B cell (primary cell): Measurements from ENCODE around the gene NAB2. TPM values are rescaled to one million over a fixed set of nuclear protein-coding genes. Genes with fewer than 3 reads are reported as not detected.

Source experiments
- ATAC-seq: fragments of 200-7000 bp; cut with Tn5 transposase; one replicate; pipeline ENCODE4 v1.10.0; 2021; ENCODE audit warnings: low read depth, mild to moderate bottlenecking, moderate number of reproducible peaks, moderate library complexity
- CTCF ChIA-PET: fragments of 350-600 bp; sonication (Branson Sonifier 250); formaldehyde crosslinking; loops from one replicate; lab custom pipeline; 2021; ENCODE audit warnings: antibody characterized with exemption, inconsistent platforms; lab: Charles Lee
- POLR2A ChIA-PET: fragments of 350-600 bp; sonication (Branson Sonifier 250); formaldehyde crosslinking; loops from one replicate; lab custom pipeline; 2021; ENCODE audit warnings: antibody characterized with exemption; lab: Charles Lee
- DNase-seq: peaks from one replicate; pipeline ENCODE4 v3.0.0; 2013
- H2AFZ ChIP-seq: 2 replicates; pipeline ENCODE4 v1.6.1; 2012; ENCODE audit warnings: mild to moderate bottlenecking, low read depth, low read length; ENCODE audit not compliant: insufficient read depth, poor library complexity, severe bottlenecking
- H3K27ac ChIP-seq, 2 donors: 1 replicate in 1 of 2; 2 replicates in 1 of 2; pipeline ENCODE4 v1.5.1; 2012 to 2013; ENCODE audit warnings: low read length in 2 of 2, mild to moderate bottlenecking in 2 of 2, moderate library complexity in 1 of 2
- H3K27me3 ChIP-seq, 4 experiments: fragments of 200-600 bp in 1 of 4; sonication (generic) in 1 of 4; replicated peaks in 1 of 4; 1 replicate in 2 of 4; 2 replicates in 2 of 4; pipeline versions ENCODE4 v1.6.1 to v1.7.0; 2013 to 2016; ENCODE audit warnings: low read length in 3 of 4, mild to moderate bottlenecking in 2 of 4, mixed read lengths in 1 of 4, moderate library complexity in 1 of 4; ENCODE audit not compliant: insufficient read depth in 4 of 4, control insufficient read depth in 3 of 4; ENCODE audit errors: control extremely low read depth in 1 of 4
- H3K36me3 ChIP-seq, 2 experiments: replicated peaks in 1 of 2; 1 replicate in 1 of 2; 2 replicates in 1 of 2; pipeline versions ENCODE4 v1.6.1 to v1.7.1; 2013; ENCODE audit warnings: low read length in 1 of 2; ENCODE audit not compliant: insufficient read depth in 2 of 2, control insufficient read depth in 1 of 2; ENCODE audit errors: control extremely low read depth in 1 of 2, extremely low read depth in 1 of 2
- H3K4me1 ChIP-seq, 2 donors: fragments of 200-600 bp in 1 of 2; sonication (generic) in 1 of 2; 1 replicate in 1 of 2; 2 replicates in 1 of 2; pipeline versions ENCODE4 v1.5.1 to v1.6.1; 2013 to 2017; ENCODE audit warnings: low read length in 2 of 2; ENCODE audit not compliant: control insufficient read depth in 2 of 2, insufficient read depth in 2 of 2
- H3K4me2 ChIP-seq: replicated peaks from 2 replicates; pipeline ENCODE3; 2012; ENCODE audit warnings: mild to moderate bottlenecking, low read depth, low read length; ENCODE audit not compliant: poor library complexity, severe bottlenecking
- H3K4me3 ChIP-seq, 5 experiments: fragments of 200-600 bp in 1 of 5; sonication (generic) in 1 of 5; 1 replicate in 3 of 5; 2 replicates in 2 of 5; pipeline versions ENCODE4 v1.5.1 to v1.7.0; 2011 to 2016; ENCODE audit warnings: low read length in 4 of 5, mild to moderate bottlenecking in 4 of 5, low read depth in 2 of 5, control low read depth in 1 of 5, moderate library complexity in 1 of 5; ENCODE audit not compliant: insufficient read depth in 1 of 5; ENCODE audit errors: control extremely low read depth in 1 of 5, extremely low read depth in 1 of 5
- H3K79me2 ChIP-seq: fragments of 200-600 bp; sonication (generic); one replicate; pipeline ENCODE4 v1.6.0; 2016; ENCODE audit warnings: low read length; ENCODE audit not compliant: control insufficient read depth, insufficient read depth
- H3K9ac ChIP-seq: fragments of 200-600 bp; sonication (generic); 2 replicates; pipeline ENCODE4 v1.6.1; 2017; ENCODE audit warnings: mild to moderate bottlenecking, low read length, moderate library complexity
- H3K9me3 ChIP-seq, 3 donors: one replicate each; pipeline versions ENCODE4 v1.6.1 to v1.7.1; 2013; ENCODE audit warnings: low read length in 2 of 3; ENCODE audit not compliant: control insufficient read depth in 2 of 3, insufficient read depth in 1 of 3; ENCODE audit errors: control extremely low read depth in 1 of 3
- H4K20me1 ChIP-seq: 2 replicates; pipeline ENCODE4 v1.6.0; 2012; ENCODE audit warnings: mild to moderate bottlenecking, low read length; ENCODE audit not compliant: insufficient read depth, control insufficient read depth, poor library complexity, severe bottlenecking
- H3K27ac Mint-ChIP-seq: one replicate; pipeline ENCODE4 v1.8.0; 2021; ENCODE audit warnings: mixed read lengths
- H3K27me3 Mint-ChIP-seq: one replicate; pipeline ENCODE4 v1.8.0; 2021; ENCODE audit warnings: mixed read lengths
- H3K4me1 Mint-ChIP-seq: one replicate; pipeline ENCODE4 v1.8.0; 2021; ENCODE audit warnings: mixed read lengths
- H3K4me3 Mint-ChIP-seq: one replicate; pipeline ENCODE4 v1.8.0; 2021; ENCODE audit warnings: mixed read lengths
- H3K9me3 Mint-ChIP-seq: one replicate; pipeline ENCODE4 v1.8.0; 2022; ENCODE audit warnings: mixed read lengths; ENCODE audit not compliant: insufficient read depth
- EZH2 ChIP-seq: IDR thresholded peaks from 2 replicates; pipeline ENCODE4 v1.6.1; 2012; ENCODE audit warnings: borderline replicate concordance, low read depth, mild to moderate bottlenecking, moderate library complexity, low read length; ENCODE audit not compliant: insufficient read depth, poor library complexity, severe bottlenecking
- WGBS: methylation state at CpG from one replicate; pipeline ENCODE4 v1.1.5; 2013; ENCODE audit warnings: missing lambda C conversion rate; ENCODE audit not compliant: insufficient coverage; 5-methylcytosine and 5-hydroxymethylcytosine counted together
- intact Hi-C: fragments of 100-400 bp; cut with micrococcal nuclease; formaldehyde crosslinking; loops from one replicate; pipeline ENCODE4 v1.10.0; 2022
- polyA plus RNA-seq: library from polyadenylated mRNA; depleted of rRNA; stranded (reverse); fragments of >200 nt; gene quantifications from 2 replicates; pipeline ENCODE4 v1.2.3, GENCODE V29; 2012
- total RNA-seq, 2 donors: library from RNA; stranded (reverse); fragments of 120-200 nt in 1 of 2; gene quantifications; 1 replicate in 1 of 2; 2 replicates in 1 of 2; pipeline versions ENCODE4 v1.2.3 to v1.2.4, GENCODE V29; 2013 to 2022
- TF ChIP-seq, protein P1 (sequence below): fragments of 200-600 bp; IDR thresholded peaks from one replicate; pipeline ENCODE4 v1.8.0; 2022; ENCODE audit warnings: antibody characterized with exemption, mild to moderate bottlenecking

The NAB2 gene
- total and polyA plus RNA-seq, 2 donors (not counting 1 experiment from before 2014, with no cell fraction given) = 6.7 to 52.1 TPM

DNA sequence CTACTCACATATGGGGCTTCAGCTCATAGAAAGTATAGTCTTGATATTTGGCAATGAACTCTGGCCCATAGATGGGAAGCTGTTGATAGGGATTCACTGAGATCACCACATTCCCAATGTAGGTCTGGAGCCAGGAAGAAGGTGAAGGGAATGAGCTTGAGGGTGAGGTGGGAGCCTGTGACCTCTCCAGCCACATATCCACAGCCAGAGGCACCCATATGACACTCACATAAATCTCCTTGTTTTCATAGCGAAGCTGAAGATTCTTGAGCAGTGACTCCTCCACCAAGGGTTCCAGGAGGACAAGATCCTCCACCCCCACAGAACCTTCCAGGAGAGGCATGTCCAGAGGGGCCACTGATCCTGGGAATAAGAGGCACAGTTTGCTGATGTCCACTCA is 40.9 kb upstream of the NAB2 start:
- TF ChIP-seq, protein P1, sequence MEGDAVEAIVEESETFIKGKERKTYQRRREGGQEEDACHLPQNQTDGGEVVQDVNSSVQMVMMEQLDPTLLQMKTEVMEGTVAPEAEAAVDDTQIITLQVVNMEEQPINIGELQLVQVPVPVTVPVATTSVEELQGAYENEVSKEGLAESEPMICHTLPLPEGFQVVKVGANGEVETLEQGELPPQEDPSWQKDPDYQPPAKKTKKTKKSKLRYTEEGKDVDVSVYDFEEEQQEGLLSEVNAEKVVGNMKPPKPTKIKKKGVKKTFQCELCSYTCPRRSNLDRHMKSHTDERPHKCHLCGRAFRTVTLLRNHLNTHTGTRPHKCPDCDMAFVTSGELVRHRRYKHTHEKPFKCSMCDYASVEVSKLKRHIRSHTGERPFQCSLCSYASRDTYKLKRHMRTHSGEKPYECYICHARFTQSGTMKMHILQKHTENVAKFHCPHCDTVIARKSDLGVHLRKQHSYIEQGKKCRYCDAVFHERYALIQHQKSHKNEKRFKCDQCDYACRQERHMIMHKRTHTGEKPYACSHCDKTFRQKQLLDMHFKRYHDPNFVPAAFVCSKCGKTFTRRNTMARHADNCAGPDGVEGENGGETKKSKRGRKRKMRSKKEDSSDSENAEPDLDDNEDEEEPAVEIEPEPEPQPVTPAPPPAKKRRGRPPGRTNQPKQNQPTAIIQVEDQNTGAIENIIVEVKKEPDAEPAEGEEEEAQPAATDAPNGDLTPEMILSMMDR = no peak
- ATAC-seq (no peak), DNase-seq (no peak)
- Histone ChIP-seq H4K20me1 (no peaks in the 10 kb centered on the region), H3K27ac (no peak overlapping the region), H3K9me3 (no peaks in the 10 kb centered on the region), H3K4me2 (peak overlapping the region; percentile 55), H3K9ac (no peak overlapping the region), H3K4me3 (no peak overlapping the region), H2AFZ (peak overlapping the region; percentile 59), H3K79me2 (no peaks in the 10 kb centered on the region), H3K27me3 (no peaks in the 10 kb centered on the region), H3K4me1 (peaks cover 18 to 24% of the 10 kb centered on the region in 2 donors), H3K36me3 (no peaks in the 10 kb centered on the region)
- Mint-ChIP-seq H3K27ac (no peak overlapping the region), H3K27me3 (no peaks in the 10 kb centered on the region), H3K4me3 (peak overlapping the region; percentile 59), H3K9me3 (no peaks in the 10 kb centered on the region), H3K4me1 (peaks cover 26% of the 10 kb centered on the region)
- CTCF ChIA-PET = interaction anchor here (1.7 to 3.0 kb wide), 3 partner anchors 12 to 16 kb away, joined by 6 to 12 read pairs (median 7); no protein-coding TSS in a partner anchor
- 86% methylated on average over 1 of the region's 1 CpG for WGBS
- intact Hi-C loops = loop anchor here (2.0 kb wide), 1 partner anchor 13 kb away; no protein-coding TSS in a partner anchor
- POLR2A ChIA-PET = interaction anchor here (0.5 to 1.0 kb wide), 3 partner anchors 20 to 203 kb away, joined by 3 to 7 read pairs (median 7); partner anchors contain the start of gene STAC3

DNA sequence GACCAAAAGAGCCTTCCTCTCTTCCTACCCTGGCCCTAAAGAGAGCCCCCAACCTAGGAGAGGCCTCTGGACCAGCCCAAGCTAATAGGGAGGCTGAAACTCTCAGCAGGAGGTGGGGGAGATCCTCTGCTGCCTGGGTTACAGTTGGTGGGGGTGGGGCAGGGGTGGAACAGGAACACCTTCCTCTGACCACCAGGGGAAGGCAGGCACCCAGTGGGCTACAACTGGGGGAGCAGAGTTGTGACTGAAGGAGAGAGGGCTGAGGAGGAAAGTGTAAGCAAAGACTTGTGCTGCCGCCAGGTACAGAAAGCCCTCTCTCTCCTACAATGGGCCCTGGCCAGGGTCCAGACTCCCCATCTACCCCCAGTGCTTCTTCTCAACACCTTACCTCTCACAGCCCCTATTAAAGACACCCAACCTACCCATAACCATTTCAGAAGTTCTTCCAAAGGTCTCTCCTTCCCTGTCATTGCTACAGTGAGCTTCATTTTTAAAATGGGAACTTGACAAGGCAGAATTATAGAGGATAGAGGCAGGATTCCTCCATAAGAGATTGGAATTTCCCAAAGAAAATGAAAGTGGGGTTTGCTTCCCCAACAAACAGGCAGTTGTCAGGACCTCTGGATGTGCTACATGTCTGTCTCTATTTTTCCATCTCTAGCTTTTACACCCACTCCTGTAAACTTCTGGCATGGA is 40.3 kb upstream of the NAB2 start:
- TF ChIP-seq, protein P1 = no peak
- TF ChIP-seq EZH2 = no peak
- POLR2A ChIA-PET = interaction anchor here (0.6 kb wide), 3 partner anchors 19 to 202 kb away, joined by 3 to 11 read pairs (median 7); partner anchors contain the start of gene STAC3
- no peak overlapping the region for H3K4me2 ChIP-seq

More for the DNA sequence above, 40.3 kb upstream of the NAB2 start:
- CTCF ChIA-PET = interaction anchor here (0.6 to 3.0 kb wide), 5 partner anchors 11 to 318 kb away, joined by 3 to 12 read pairs (median 6); no protein-coding TSS in a partner anchor
- 100% methylated on average over 1 of the region's 1 CpG for WGBS
- DNase-seq = no peak
- Histone ChIP-seq H3K4me3 (no peak overlapping the region), H3K9ac (no peak overlapping the region), H3K9me3 (no peaks in the 10 kb centered on the region), H2AFZ (no peak overlapping the region), H3K79me2 (no peaks in the 10 kb centered on the region), H3K27me3 (no peaks in the 10 kb centered on the region), H3K36me3 (no peaks in the 10 kb centered on the region), H3K4me1 (peaks cover 18 to 24% of the 10 kb centered on the region in 2 donors), H4K20me1 (no peaks in the 10 kb centered on the region), H3K27ac (no peak overlapping the region)
- H3K4me3 Mint-ChIP-seq = no peak overlapping the region
- intact Hi-C loops = no loop called here
- H3K4me1 Mint-ChIP-seq = peaks cover 26% of the 10 kb centered on the region
- ATAC-seq = no peak
- no peak overlapping the region for H3K27ac Mint-ChIP-seq
- H3K9me3 Mint-ChIP-seq = no peaks in the 10 kb centered on the region
- H3K27me3 Mint-ChIP-seq = no peaks in the 10 kb centered on the region
